Fibroblast of lung (primary cell): ENCODE data around the gene CLOCK. TPM values are rescaled to one million over a fixed set of nuclear protein-coding genes. Genes with fewer than 3 reads are reported as not detected.

Source experiments
- DNase-seq, 2 donors: peaks; one replicate each; pipeline versions ENCODE4 v3.0.0 to v3.0.0-alpha.2; 2010; ENCODE audit warnings: low read depth in 2 of 2
- H2AFZ ChIP-seq: 2 replicates; pipeline ENCODE4 v1.5.1; 2012; ENCODE audit warnings: low read length, control low read depth, inconsistent platforms
- H3K27ac ChIP-seq: 2 replicates; pipeline ENCODE4 v1.5.1; 2011; ENCODE audit warnings: low read length, control low read depth; ENCODE audit not compliant: insufficient read depth
- H3K27me3 ChIP-seq: 2 replicates; pipeline ENCODE4 v1.5.1; 2011; ENCODE audit warnings: mild to moderate bottlenecking, low read length; ENCODE audit not compliant: control insufficient read depth, insufficient read depth
- H3K36me3 ChIP-seq: 2 replicates; pipeline ENCODE4 v1.5.1; 2011; ENCODE audit warnings: low read length; ENCODE audit not compliant: control insufficient read depth, insufficient read depth
- H3K4me1 ChIP-seq: 2 replicates; pipeline ENCODE4 v1.5.1; 2011; ENCODE audit warnings: low read length; ENCODE audit not compliant: control insufficient read depth, insufficient read depth; ENCODE audit errors: extremely low read depth
- H3K4me2 ChIP-seq: 2 replicates; pipeline ENCODE4 v1.5.1; 2011; ENCODE audit warnings: low read length, control low read depth; ENCODE audit not compliant: insufficient read depth; ENCODE audit errors: extremely low read depth
- H3K4me3 ChIP-seq, 4 experiments: fragments of 200-600 bp in 1 of 4; sonication (generic) in 1 of 4; replicated peaks in 1 of 4; 2 replicates each; pipeline ENCODE4 v1.5.1; 2011 to 2016; ENCODE audit warnings: low read length in 4 of 4, low read depth in 3 of 4, mild to moderate bottlenecking in 3 of 4, control low read depth in 2 of 4, inconsistent platforms in 1 of 4, mixed read lengths in 1 of 4; ENCODE audit not compliant: insufficient read depth in 1 of 4; ENCODE audit errors: control extremely low read depth in 1 of 4
- H3K79me2 ChIP-seq: 2 replicates; pipeline ENCODE4 v1.5.1; 2012; ENCODE audit warnings: mild to moderate bottlenecking, low read length, inconsistent platforms; ENCODE audit not compliant: control insufficient read depth, insufficient read depth
- H3K9ac ChIP-seq: 2 replicates; pipeline ENCODE4 v1.5.1; 2011; ENCODE audit warnings: mild to moderate bottlenecking, low read length, control low read depth; ENCODE audit not compliant: insufficient read depth
- H3K9me3 ChIP-seq: 2 replicates; pipeline ENCODE4 v1.5.1; 2012; ENCODE audit warnings: low read depth, low read length; ENCODE audit not compliant: control insufficient read depth, insufficient read depth
- H4K20me1 ChIP-seq: 2 replicates; pipeline ENCODE4 v1.5.1; 2011; ENCODE audit warnings: low read length; ENCODE audit not compliant: control insufficient read depth, insufficient read depth; ENCODE audit errors: extremely low read depth
- EZH2 ChIP-seq: IDR thresholded peaks from 2 replicates; pipeline ENCODE4 v1.5.1; 2012; ENCODE audit warnings: low read length, control low read depth, mild to moderate bottlenecking; ENCODE audit errors: missing control alignments
- polyA plus RNA-seq, 2 donors: library from polyadenylated mRNA; depleted of rRNA in 1 of 2; stranded (reverse) in 1 of 2; unstranded in 1 of 2; fragments of >200 nt; gene quantifications; 2 replicates each; pipeline ENCODE4 v1.2.1, GENCODE V29; 2011 to 2012; ENCODE audit warnings: missing spikeins in 1 of 2
- total RNA-seq: library from RNA; depleted of rRNA; stranded (reverse); fragments of >200 nt; gene quantifications from 2 replicates; pipeline ENCODE4 v1.2.1, GENCODE V29; 2014
- TF ChIP-seq, protein P1 (sequence below), 2 donors: IDR thresholded peaks in 1 of 2; conservative IDR thresholded peaks in 1 of 2; 1 replicate in 1 of 2; 2 replicates in 1 of 2; pipeline ENCODE4 v1.5.1; 2011 to 2012; ENCODE audit warnings: low read length in 2 of 2, control low read depth in 1 of 2, inconsistent platforms in 1 of 2, low read depth in 1 of 2, mild to moderate bottlenecking in 1 of 2

The CLOCK gene
- total and polyA plus RNA-seq, 2 donors (not counting 1 experiment from before 2014, with no cell fraction given), result 26.1 to 27.4 TPM

DNA sequence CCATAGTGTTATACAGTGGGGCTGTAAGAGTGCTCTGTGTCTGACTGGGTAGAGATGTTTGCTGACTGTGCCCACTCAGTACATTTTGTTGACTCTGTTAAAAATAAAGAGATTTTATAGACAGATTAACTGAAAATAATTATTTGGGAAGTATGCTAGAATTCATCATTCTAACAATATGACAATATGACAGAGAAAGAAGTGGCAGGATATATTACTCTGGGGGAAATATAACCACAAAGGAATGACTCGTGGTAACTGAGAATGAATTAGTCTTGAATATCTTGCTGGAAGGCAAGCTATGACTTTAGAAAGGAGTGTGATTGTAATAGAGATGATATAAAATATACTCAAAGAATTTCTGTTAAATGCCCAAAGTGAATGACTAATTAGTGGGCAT, 104.2 kb downstream of the CLOCK start:
- H3K4me1 ChIP-seq, result peaks cover 8% of the 10 kb centered on the region
- no peaks in the 10 kb centered on the region for H4K20me1 ChIP-seq
- DNase-seq, result peak in 1 of 2 donors; percentile 18
- no peak overlapping the region for H2AFZ ChIP-seq
- TF ChIP-seq, protein P1, sequence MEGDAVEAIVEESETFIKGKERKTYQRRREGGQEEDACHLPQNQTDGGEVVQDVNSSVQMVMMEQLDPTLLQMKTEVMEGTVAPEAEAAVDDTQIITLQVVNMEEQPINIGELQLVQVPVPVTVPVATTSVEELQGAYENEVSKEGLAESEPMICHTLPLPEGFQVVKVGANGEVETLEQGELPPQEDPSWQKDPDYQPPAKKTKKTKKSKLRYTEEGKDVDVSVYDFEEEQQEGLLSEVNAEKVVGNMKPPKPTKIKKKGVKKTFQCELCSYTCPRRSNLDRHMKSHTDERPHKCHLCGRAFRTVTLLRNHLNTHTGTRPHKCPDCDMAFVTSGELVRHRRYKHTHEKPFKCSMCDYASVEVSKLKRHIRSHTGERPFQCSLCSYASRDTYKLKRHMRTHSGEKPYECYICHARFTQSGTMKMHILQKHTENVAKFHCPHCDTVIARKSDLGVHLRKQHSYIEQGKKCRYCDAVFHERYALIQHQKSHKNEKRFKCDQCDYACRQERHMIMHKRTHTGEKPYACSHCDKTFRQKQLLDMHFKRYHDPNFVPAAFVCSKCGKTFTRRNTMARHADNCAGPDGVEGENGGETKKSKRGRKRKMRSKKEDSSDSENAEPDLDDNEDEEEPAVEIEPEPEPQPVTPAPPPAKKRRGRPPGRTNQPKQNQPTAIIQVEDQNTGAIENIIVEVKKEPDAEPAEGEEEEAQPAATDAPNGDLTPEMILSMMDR (conservative IDR thresholded peaks at IDR 0.05 in 1 of 2, IDR thresholded peaks at IDR 0.05 in 1 of 2; ENCODE audit: low read depth in 1 of 2, low read length in 2 of 2), result no peak
- TF ChIP-seq EZH2, result no peak
- no peaks in the 10 kb centered on the region for H3K79me2 ChIP-seq
- H3K27me3 ChIP-seq, result no peaks in the 10 kb centered on the region
- no peak overlapping the region for H3K9ac ChIP-seq
- no peak overlapping the region for H3K4me2 ChIP-seq
- H3K4me3 ChIP-seq, result no peak overlapping the region
- H3K27ac ChIP-seq, result no peak overlapping the region
- H3K36me3 ChIP-seq, result peaks cover 8% of the 10 kb centered on the region
- no peaks in the 10 kb centered on the region for H3K9me3 ChIP-seq

DNA sequence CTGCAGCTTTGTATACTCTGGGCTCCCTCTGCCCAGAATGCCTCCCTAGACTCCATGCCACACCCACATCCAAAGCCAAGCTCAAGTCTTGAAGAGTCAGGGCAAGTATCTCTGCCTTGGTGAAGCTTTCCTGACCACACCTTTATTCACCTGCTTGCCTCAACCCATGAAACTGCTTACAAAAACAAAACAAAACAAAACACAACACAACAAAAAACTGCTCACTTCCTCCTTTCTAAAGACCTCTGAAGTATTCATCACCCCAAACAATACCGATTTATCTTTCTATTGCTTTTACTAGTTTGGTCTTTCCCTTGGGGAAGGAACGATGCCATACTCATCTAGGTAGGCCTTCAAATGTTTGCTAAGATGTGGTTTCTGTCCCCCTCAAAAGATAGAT, 105.9 kb downstream of the CLOCK start:
- H3K9ac ChIP-seq, result no peak overlapping the region
- H3K36me3 ChIP-seq, result peaks cover 8% of the 10 kb centered on the region
- H2AFZ ChIP-seq, result no peak overlapping the region
- TF ChIP-seq, protein P1 (conservative IDR thresholded peaks at IDR 0.05 in 1 of 2, IDR thresholded peaks at IDR 0.05 in 1 of 2; ENCODE audit: low read depth in 1 of 2, low read length in 2 of 2), result no peak
- no peak for TF ChIP-seq EZH2
- H3K79me2 ChIP-seq, result no peaks in the 10 kb centered on the region
- no peaks in the 10 kb centered on the region for H3K9me3 ChIP-seq
- no peaks in the 10 kb centered on the region for H4K20me1 ChIP-seq
- no peak for DNase-seq
- H3K4me2 ChIP-seq, result no peak overlapping the region
- no peaks in the 10 kb centered on the region for H3K27me3 ChIP-seq
- H3K4me3 ChIP-seq, result no peak overlapping the region
- peaks cover 6% of the 10 kb centered on the region for H3K4me1 ChIP-seq
- no peak overlapping the region for H3K27ac ChIP-seq

DNA sequence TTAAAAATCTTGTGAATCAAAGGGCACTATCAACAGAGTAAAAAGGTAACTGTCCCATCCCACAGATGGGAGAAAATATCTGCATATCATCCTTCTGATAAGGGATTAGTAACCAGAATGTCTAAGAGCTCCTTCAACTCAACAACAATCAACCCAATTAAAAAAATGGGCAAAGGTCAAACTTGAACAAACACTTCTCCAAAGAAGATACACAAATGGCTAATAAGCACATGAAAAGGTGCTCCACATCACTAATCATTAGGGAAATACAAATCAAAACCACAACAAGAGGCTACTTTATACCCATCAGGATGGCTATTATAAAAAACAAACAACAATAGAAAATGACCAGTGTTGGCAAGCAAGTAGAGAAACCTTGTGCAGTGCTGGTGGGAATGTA, 107.7 kb downstream of the CLOCK start:
- Histone ChIP-seq H3K4me2 (no peak overlapping the region), H3K4me3 (no peak overlapping the region), H3K4me1 (no peaks in the 10 kb centered on the region), H3K27ac (no peak overlapping the region), H3K9me3 (no peaks in the 10 kb centered on the region), H3K79me2 (no peaks in the 10 kb centered on the region), H3K9ac (no peak overlapping the region), H3K27me3 (no peaks in the 10 kb centered on the region), H3K36me3 (peaks cover 9% of the 10 kb centered on the region), H4K20me1 (no peaks in the 10 kb centered on the region), H2AFZ (no peak overlapping the region)
- DNase-seq, result no peak
- TF ChIP-seq, protein P1 (conservative IDR thresholded peaks at IDR 0.05 in 1 of 2, IDR thresholded peaks at IDR 0.05 in 1 of 2; ENCODE audit: low read depth in 1 of 2, low read length in 2 of 2), result no peak
- no peak for TF ChIP-seq EZH2
